ENCODE data around the gene VTI1A.

Gene VTI1A

DNA sequence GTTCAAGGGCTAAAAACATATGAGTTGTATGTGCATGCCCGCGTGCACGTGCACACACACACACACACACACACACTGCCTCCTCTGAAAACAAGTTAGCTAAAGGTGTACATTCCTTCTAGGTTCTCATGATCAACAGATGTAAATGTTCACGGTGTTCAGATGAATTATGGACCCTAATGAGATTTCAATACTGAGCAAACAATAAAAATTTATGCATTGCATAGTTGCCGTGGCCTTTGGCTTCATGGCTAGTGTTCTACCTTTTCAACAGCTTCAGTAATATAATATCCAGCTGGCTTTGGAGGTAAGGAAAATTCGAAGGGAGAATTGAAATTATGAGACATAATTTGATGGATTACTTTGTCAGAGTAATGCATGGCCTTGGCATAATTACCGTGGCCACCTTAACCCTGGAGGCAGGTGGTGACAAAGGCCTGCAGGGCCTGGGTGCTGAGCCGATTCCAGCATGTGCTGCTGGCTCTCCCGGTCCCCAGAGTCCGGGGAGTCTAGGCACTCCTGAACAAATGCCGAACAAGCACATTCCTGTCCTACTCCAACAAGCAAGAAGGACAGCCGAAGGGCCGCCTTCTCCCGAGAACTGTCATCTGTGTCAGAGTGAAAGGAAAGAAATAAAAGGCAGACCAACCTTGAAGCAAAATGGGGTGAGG lies 336.5 kb downstream of the VTI1A start:
- Histone ChIP-seq H3K27ac (peak overlapping the region; percentile 42; the same call in 1 of the 2 replicates), H3K4me3 (peak overlapping the region; percentile 48), H3K9ac (ENCODE audit: insufficient read length) (peak overlapping the region; percentile 15), H3K36me3 (ENCODE audit: insufficient read depth, low read length) (no peaks in the 10 kb centered on the region), H3K9me3 (ENCODE audit: low read depth, low read length) (no peaks in the 10 kb centered on the region)
- TF ChIP-seq FOXP2 (optimal IDR thresholded peaks at IDR 0.05; ENCODE audit: control extremely low read depth, extremely low read length, insufficient read depth) = no peak
- no peak for TF ChIP-seq EZH2 (IDR thresholded peaks at IDR 0.05)
- TF ChIP-seq POLR2AphosphoS5 (IDR thresholded peaks at IDR 0.05; ENCODE audit: borderline replicate concordance, low read depth, low read length) = no peak
- no peak for DNase-seq (ENCODE audit: low read depth, low spot score)

DNA sequence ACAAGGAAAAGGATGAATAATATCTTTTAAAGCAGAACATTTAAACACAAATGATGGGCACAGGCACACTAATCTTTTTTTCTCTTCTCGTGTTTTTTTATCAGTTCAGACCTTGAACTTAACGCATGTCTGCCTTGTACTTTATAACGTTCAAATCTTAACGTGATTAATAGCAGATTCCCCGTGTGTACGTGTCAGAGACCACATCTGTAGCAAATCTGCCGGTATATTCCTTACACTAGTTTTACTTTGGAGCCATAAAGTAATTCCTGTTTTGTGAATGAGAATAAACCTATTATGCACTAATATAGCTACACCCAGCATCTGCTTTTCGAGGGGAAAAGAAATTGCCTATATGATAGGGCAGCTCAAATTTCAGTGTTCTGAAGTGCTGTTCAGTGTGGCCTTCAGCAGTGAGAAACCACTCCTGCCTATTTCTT lies 337.0 kb downstream of the VTI1A start:
- DNase-seq (ENCODE audit: low read depth, low spot score) = no peak
- Histone ChIP-seq H3K9ac (ENCODE audit: insufficient read length) (peak overlapping the region; percentile 15), H3K4me3 (peak overlapping the region; percentile 48), H3K9me3 (ENCODE audit: low read depth, low read length) (no peaks in the 10 kb centered on the region), H3K36me3 (ENCODE audit: insufficient read depth, low read length) (no peaks in the 10 kb centered on the region), H3K27ac (peak overlapping the region; percentile 42; the same call in 1 of the 2 replicates)
- TF ChIP-seq EZH2 (IDR thresholded peaks at IDR 0.05) = no peak
- no peak for TF ChIP-seq FOXP2 (optimal IDR thresholded peaks at IDR 0.05; ENCODE audit: control extremely low read depth, extremely low read length, insufficient read depth)
- no peak for TF ChIP-seq POLR2AphosphoS5 (IDR thresholded peaks at IDR 0.05; ENCODE audit: borderline replicate concordance, low read depth, low read length)

DNA sequence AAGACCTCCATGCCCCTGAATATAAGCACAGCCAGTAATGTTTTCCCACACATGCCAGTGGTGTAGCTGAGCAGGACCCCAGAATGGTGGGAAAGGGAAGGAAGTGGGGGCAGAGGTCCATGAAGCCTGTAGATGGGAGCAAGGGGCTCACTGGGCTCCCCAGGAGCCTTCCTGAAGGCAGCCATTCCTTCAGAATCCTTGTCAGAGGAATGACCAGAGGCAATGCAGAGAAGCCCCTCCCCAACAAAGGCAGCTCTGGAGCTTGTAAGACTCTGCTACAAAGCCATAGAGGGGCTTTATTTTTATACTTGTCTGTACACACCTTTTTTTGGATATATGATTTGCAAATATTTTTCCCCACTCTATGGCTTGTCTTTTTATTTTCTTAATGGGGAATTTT lies 338.1 kb downstream of the VTI1A start:
- TF ChIP-seq EZH2 (IDR thresholded peaks at IDR 0.05) = no peak
- TF ChIP-seq FOXP2 (optimal IDR thresholded peaks at IDR 0.05; ENCODE audit: control extremely low read depth, extremely low read length, insufficient read depth) = no peak
- no peak for TF ChIP-seq POLR2AphosphoS5 (IDR thresholded peaks at IDR 0.05; ENCODE audit: borderline replicate concordance, low read depth, low read length)
- no peak for DNase-seq (ENCODE audit: low read depth, low spot score)
- no peak overlapping the region for H3K4me3 ChIP-seq

DNA sequence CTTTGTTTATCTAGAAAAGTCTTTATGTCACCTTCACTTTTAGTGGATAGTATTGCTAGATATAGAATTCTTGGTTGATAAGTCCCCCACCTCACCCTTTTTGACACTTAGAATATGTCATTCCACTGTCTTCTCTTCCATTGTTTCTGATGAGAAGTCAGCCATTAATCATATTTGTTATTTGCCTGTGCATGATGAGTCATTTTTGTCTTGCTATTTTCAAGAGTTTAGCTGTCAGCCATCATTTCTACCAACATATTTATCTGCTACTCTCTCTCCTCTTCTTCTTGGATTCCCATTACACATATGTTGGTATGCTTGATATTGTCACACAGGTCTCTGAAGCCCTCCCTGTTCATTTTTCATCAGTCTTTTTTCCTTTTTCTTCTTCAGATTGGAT lies 342.2 kb downstream of the VTI1A start:
- TF ChIP-seq EZH2 (IDR thresholded peaks at IDR 0.05) (no peak), FOXP2 (optimal IDR thresholded peaks at IDR 0.05; ENCODE audit: control extremely low read depth, extremely low read length, insufficient read depth) (no peak), POLR2AphosphoS5 (IDR thresholded peaks at IDR 0.05; ENCODE audit: borderline replicate concordance, low read depth, low read length) (no peak)
- Histone ChIP-seq H3K27ac (no peak overlapping the region), H3K9ac (ENCODE audit: insufficient read length) (no peak overlapping the region), H3K4me3 (no peak overlapping the region), H3K9me3 (ENCODE audit: low read depth, low read length) (no peaks in the 10 kb centered on the region), H3K36me3 (ENCODE audit: insufficient read depth, low read length) (no peaks in the 10 kb centered on the region)
- DNase-seq (ENCODE audit: low read depth, low spot score) = no peak

More for the DNA sequence above, 338.1 kb downstream of the VTI1A start:
- H3K27ac ChIP-seq = no peak overlapping the region
- H3K9ac ChIP-seq (ENCODE audit: insufficient read length) = no peak overlapping the region
- H3K36me3 ChIP-seq (ENCODE audit: insufficient read depth, low read length) = no peaks in the 10 kb centered on the region
- H3K9me3 ChIP-seq (ENCODE audit: low read depth, low read length) = no peaks in the 10 kb centered on the region

DNA sequence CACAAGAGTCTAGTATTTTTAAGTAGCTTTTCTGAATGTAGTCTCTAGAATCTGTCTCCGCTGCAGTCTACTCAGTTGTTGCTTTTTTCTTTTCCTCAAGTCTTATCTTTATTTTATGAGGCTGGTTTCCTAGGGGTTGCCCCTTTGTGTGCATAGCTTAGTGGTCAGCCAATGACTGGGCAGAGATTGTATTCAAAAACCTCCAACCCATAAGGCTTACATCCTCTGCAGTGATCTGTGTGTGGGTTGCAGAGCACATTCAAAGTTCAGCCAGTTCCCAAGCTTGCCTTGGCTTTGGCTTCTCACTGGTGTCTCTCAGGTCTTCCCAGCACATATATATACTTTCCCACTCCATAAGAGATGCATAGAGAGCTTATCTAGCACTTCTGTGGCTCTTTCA lies 343.0 kb downstream of the VTI1A start:
- TF ChIP-seq FOXP2 (optimal IDR thresholded peaks at IDR 0.05; ENCODE audit: control extremely low read depth, extremely low read length, insufficient read depth) = no peak
- TF ChIP-seq EZH2 (IDR thresholded peaks at IDR 0.05) = no peak
- no peak for TF ChIP-seq POLR2AphosphoS5 (IDR thresholded peaks at IDR 0.05; ENCODE audit: borderline replicate concordance, low read depth, low read length)
- Histone ChIP-seq H3K9me3 (ENCODE audit: low read depth, low read length) (no peaks in the 10 kb centered on the region), H3K4me3 (no peak overlapping the region), H3K36me3 (ENCODE audit: insufficient read depth, low read length) (no peaks in the 10 kb centered on the region), H3K27ac (no peak overlapping the region), H3K9ac (ENCODE audit: insufficient read length) (no peak overlapping the region)
- DNase-seq (ENCODE audit: low read depth, low spot score) = no peak

DNA sequence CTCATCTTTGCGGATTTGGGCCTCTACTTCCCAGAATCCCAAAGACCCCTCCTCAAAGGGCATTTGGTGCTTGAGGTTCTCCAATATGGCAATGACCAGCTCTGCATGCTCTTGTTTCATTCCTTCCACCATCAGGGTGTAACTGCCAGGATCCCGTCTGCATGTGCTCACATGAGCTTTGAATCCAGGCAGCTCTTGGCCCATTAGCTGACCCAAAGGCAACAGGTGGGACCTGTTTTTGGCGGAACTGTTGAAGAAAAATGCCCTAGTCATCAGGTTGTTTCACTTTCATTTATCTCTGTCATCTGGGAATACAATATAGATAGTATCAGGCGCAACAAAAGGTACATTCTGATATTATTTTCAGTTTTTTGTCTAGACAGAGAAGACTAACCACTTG lies 343.9 kb downstream of the VTI1A start:
- Histone ChIP-seq H3K36me3 (ENCODE audit: insufficient read depth, low read length) (no peaks in the 10 kb centered on the region), H3K9me3 (ENCODE audit: low read depth, low read length) (no peaks in the 10 kb centered on the region), H3K27ac (no peak overlapping the region), H3K4me3 (no peak overlapping the region), H3K9ac (ENCODE audit: insufficient read length) (no peak overlapping the region)
- no peak for TF ChIP-seq POLR2AphosphoS5 (IDR thresholded peaks at IDR 0.05; ENCODE audit: borderline replicate concordance, low read depth, low read length)
- TF ChIP-seq EZH2 (IDR thresholded peaks at IDR 0.05) = no peak
- TF ChIP-seq FOXP2 (optimal IDR thresholded peaks at IDR 0.05; ENCODE audit: control extremely low read depth, extremely low read length, insufficient read depth) = no peak
- DNase-seq (ENCODE audit: low read depth, low spot score) = no peak

DNA sequence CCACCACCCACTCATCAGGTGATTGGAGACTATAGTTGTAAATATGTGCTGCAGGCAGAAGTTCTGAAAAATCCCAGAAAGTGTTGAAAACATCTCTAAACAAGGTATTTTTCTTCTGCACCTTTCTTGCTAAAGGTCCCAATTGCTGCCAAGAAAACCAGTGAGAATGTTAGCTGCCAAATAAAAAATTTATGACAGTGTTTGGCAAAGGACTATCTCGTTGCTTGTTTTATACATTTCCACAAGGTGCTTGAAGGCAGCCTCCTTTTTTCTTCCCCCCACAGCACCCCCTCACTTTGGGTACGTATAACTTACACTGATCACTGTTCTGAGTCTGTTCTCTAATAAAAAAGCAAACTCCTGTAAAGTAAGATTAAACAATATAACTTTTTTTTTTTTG lies 344.4 kb downstream of the VTI1A start:
- no peak for TF ChIP-seq EZH2 (IDR thresholded peaks at IDR 0.05)
- TF ChIP-seq POLR2AphosphoS5 (IDR thresholded peaks at IDR 0.05; ENCODE audit: borderline replicate concordance, low read depth, low read length) = no peak
- no peak for TF ChIP-seq FOXP2 (optimal IDR thresholded peaks at IDR 0.05; ENCODE audit: control extremely low read depth, extremely low read length, insufficient read depth)
- Histone ChIP-seq H3K36me3 (ENCODE audit: insufficient read depth, low read length) (no peaks in the 10 kb centered on the region), H3K27ac (no peak overlapping the region), H3K9ac (ENCODE audit: insufficient read length) (no peak overlapping the region), H3K4me3 (no peak overlapping the region), H3K9me3 (ENCODE audit: low read depth, low read length) (no peaks in the 10 kb centered on the region)
- DNase-seq (ENCODE audit: low read depth, low spot score) = no peak

DNA sequence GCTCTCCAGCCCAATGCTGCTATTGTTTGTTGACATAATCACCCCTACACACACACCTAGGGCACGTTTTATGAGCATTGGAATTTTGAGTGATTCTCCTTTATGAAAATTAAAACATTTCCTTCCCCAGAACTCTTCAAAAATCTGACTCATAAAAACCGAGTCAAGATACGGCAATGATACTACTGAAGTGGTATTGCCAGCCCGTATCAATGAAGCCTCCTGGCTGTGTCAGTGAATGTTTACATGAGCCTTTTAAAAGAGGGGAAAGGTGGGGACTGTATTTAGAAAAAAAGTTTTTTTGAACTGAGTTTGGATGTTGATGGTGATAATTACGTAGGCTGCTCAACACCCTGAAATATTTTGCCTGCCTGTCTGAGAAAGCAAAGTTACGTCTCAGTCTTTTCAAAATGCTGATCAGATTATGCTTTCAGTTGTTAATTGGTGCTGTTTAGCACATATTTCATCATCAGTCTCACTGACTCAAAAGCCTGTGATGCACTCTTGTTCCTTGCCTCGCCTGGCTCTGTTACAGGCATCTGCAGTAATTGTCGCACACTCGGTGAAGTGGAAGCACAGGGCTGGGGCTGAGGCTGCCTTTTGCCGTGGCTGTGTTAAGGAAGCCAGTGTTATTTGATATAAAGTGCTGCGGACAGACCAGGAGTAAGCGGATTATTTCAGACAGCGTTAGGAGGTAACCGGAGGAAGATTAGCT lies 345.6 kb downstream of the VTI1A start:
- no peak overlapping the region for H3K4me3 ChIP-seq
- no peaks in the 10 kb centered on the region for H3K9me3 ChIP-seq (ENCODE audit: low read depth, low read length)
- TF ChIP-seq POLR2AphosphoS5 (IDR thresholded peaks at IDR 0.05; ENCODE audit: borderline replicate concordance, low read depth, low read length) (no peak), FOXP2 (optimal IDR thresholded peaks at IDR 0.05; ENCODE audit: control extremely low read depth, extremely low read length, insufficient read depth) (no peak), EZH2 (IDR thresholded peaks at IDR 0.05) (no peak)
- no peak overlapping the region for H3K9ac ChIP-seq (ENCODE audit: insufficient read length)
- no peaks in the 10 kb centered on the region for H3K36me3 ChIP-seq (ENCODE audit: insufficient read depth, low read length)
- no peak overlapping the region for H3K27ac ChIP-seq
- DNase-seq (ENCODE audit: low read depth, low spot score) = no peak

Measured in SK-N-MC (cell line).